HEK293 (cell line): Measurements from ENCODE around the gene COG1.

Source experiments
- GLI4 ChIP-seq: fragments of 450-650 bp; formaldehyde crosslinking; IDR thresholded peaks from 2 replicates; pipeline ENCODE4 v1.5.1; 2016; ENCODE audit warnings: missing biosample characterization, missing genetic modification characterization
- TF ChIP-seq, protein P1 (sequence below): sonication (generic); formaldehyde crosslinking; IDR thresholded peaks from 2 replicates; pipeline ENCODE4 v1.8.1; 2022; ENCODE audit warnings: mild to moderate bottlenecking, moderate library complexity, missing genetic modification reagents

GRCh38 chr17:73214008-73214407, 21.2 kb downstream of the COG1 start:
- no peak for TF ChIP-seq GLI4
- TF ChIP-seq, protein P1, sequence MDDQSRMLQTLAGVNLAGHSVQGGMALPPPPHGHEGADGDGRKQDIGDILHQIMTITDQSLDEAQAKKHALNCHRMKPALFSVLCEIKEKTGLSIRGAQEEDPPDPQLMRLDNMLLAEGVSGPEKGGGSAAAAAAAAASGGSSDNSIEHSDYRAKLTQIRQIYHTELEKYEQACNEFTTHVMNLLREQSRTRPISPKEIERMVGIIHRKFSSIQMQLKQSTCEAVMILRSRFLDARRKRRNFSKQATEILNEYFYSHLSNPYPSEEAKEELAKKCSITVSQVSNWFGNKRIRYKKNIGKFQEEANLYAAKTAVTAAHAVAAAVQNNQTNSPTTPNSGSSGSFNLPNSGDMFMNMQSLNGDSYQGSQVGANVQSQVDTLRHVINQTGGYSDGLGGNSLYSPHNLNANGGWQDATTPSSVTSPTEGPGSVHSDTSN (CRISPR knock-in tag), result no peak
